Sigmoid colon (tissue), 3 donors: Measurements from ENCODE around the gene XBP1.
"Not testable (repeated sequence)": the region's sequence is repeated elsewhere in the genome, so short reads cannot be mapped to it uniquely, and the experiment has no call there.

Experiments
- POLR2A ChIP-seq, 2 donors: fragments of 450-650 bp; IDR thresholded peaks; one replicate each; pipeline ENCODE4 v1.6.1; 2016; ENCODE audit warnings: antibody characterized with exemption in 2 of 2, mild to moderate bottlenecking in 2 of 2, moderate library complexity in 2 of 2
- TF ChIP-seq, protein P1 (sequence below), 4 experiments: fragments of 450-650 bp in 3 of 4; fragments of 200-600 bp in 1 of 4; IDR thresholded peaks; one replicate each; pipeline ENCODE4 v1.5.1; 2016 to 2019; ENCODE audit warnings: antibody characterized with exemption in 4 of 4, mild to moderate bottlenecking in 3 of 4, moderate library complexity in 2 of 4

- TF ChIP-seq, protein P1, sequence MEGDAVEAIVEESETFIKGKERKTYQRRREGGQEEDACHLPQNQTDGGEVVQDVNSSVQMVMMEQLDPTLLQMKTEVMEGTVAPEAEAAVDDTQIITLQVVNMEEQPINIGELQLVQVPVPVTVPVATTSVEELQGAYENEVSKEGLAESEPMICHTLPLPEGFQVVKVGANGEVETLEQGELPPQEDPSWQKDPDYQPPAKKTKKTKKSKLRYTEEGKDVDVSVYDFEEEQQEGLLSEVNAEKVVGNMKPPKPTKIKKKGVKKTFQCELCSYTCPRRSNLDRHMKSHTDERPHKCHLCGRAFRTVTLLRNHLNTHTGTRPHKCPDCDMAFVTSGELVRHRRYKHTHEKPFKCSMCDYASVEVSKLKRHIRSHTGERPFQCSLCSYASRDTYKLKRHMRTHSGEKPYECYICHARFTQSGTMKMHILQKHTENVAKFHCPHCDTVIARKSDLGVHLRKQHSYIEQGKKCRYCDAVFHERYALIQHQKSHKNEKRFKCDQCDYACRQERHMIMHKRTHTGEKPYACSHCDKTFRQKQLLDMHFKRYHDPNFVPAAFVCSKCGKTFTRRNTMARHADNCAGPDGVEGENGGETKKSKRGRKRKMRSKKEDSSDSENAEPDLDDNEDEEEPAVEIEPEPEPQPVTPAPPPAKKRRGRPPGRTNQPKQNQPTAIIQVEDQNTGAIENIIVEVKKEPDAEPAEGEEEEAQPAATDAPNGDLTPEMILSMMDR (IDR thresholded peaks at IDR 0.05) = not testable (repeated sequence)
- not testable (repeated sequence) for TF ChIP-seq POLR2A (IDR thresholded peaks at IDR 0.05)
Measured at GRCh38 chr22:28844277-28844676, 43.9 kb upstream of the XBP1 start.
